ENCODE data around the gene C3orf22.

C3orf22 gene

DNA sequence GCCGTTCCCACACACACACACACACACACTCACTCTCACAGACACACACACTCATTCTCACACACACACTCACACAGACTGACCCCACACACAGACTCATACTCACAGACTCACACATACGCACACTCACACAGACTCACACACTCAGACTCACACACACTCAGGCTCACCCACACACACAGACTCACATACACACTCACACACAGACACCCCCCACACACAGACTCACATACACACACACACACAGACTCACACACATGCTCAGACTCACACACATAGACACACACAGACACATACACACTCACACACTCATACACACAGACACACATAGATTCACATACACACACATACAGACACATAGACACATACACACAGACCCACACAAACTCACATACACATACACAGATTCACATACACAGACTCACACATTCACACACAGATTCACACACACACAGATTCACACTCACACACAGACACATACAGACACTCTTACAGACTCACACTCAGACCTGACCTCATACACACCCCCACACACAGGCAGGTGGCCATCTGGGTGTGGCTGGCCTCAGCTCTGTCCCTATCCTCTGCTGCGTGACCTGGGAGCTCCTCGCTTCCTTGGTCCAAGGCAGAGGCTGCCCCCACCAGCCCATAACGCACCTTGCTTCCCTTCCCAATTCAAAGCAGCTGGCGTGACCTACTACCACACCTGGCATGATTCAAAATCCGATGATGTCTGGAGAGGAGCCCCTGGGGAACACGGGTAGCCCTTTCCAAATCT, 1.9 kb downstream of the C3orf22 start:
- DNase-seq (ENCODE audit: low read depth) = no peak

DNA sequence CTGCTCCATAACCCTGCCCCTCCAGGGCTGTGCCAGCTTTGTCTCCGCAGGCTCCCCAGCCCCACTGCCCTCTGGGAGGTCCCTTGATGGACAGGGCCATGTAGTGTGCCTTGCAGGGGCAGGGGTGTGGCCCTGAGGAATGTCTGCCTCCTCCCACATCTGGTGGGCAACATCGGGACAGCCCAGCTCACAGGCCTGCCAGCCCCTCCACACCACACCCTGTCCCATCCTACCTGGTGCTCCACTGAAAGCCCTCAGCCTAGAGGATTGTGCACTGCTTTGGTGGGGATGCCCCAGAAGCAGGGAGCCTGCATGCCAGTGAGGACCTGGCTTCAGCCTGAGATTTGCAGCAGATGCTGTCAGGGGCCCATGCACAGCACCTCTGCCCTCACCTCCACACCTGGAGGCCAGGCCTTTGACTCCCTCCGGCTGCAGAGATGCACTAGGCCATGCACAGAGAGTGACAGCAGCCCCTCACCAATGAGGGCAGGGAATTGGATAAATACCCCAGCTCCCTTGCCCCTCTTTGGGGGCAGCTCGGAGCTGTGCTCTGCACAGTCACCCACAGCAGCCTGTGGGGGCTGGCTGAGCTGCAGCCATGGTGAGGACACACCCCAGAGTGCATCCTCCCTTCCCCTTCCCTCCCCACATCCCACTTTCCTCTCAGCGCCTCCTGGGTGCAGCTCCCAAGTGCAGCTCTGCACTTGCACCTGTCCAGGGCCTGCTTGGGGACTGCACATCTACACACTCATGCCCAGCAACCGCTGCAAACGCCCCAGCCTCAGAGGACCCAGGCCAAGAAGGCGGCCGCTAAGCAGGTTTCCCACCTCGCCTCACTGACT, 2.7 kb downstream of the C3orf22 start:
- no peak for DNase-seq (ENCODE audit: low read depth)

DNA sequence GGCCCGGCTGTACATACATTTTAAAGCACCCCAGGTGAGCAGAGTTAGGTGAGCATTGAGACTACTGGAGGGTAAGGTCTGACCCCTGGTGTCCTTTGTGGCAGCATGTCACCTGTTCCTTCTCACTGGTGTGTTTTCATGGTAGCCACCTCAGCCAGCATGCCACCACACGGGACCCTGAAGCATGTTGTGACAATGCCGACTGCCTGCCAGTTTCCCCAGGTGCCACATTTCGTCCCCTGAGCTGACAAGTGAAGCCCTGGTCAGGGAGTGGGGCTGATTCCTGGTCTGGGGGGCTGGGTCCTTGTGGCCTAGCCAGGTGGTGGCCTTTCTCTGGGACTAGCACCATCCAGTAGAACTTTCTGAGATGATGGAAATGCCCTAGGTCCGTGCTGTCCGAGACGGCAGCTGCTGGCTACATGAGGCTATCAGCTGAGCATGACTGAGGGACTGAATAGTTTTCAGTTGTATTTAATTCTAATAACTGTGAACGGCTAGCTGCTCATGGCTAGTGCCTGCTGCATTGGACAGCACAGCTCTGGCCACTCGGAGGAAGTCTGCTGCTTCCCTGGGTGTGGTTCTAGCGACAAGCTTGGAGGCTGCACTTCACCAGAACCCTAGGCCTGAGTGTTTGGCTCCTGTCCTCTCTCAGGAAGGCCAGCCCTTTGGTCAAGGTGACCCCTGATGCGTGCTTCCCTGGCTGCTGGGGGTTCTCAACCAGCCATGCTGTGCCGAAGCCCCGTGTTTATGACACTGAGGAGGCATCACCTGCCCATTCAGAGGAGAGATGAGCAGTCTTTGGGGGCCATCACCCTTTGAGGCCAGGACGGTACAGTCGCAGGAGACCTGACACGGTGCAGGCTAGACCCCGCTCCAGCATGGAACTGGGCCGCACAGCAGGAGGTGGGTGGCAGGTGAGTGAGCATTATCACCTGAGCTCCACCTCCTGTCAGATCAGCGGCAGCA, 3.9 kb downstream of the C3orf22 start:
- no peak for DNase-seq (ENCODE audit: low read depth)

DNA sequence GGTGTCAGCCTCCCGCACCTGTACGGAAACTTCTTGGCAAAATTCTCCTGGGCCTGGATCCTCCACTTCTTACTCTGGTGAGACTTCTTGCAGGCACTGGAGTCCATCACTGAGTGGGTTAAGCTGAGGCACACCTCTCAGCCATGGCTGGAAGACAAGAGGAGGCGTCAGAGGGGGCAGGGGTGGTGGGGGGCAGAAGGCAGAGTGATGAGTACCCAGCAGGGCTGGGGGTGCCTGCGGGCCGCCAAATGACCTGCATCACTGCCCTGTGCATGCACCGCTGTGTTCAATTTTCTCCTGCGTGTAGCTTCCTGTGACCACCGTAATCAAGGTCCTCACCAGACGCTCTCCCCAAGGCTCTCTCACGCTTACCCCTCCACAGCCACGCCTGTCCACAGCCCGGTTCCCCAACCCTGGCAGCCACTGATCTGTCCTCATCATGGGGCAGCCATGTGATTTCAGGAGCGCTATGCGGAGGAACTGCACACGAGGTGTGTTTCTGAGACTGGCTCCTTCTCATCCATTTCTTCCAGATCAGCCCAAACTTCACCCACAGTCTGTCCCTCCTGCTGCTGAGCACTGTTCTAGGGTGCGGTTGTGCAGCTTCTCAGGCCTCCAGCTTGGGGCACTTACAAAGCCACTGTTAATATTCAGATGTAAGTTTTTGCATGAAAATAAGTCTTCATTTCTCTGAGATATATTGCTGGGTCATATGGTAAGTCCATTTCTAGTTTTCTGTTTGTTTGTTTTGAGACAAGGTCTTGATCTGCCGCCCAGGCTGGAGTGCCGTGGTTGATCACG, 5.2 kb downstream of the C3orf22 start:
- DNase-seq (ENCODE audit: low read depth) = no peak

DNA sequence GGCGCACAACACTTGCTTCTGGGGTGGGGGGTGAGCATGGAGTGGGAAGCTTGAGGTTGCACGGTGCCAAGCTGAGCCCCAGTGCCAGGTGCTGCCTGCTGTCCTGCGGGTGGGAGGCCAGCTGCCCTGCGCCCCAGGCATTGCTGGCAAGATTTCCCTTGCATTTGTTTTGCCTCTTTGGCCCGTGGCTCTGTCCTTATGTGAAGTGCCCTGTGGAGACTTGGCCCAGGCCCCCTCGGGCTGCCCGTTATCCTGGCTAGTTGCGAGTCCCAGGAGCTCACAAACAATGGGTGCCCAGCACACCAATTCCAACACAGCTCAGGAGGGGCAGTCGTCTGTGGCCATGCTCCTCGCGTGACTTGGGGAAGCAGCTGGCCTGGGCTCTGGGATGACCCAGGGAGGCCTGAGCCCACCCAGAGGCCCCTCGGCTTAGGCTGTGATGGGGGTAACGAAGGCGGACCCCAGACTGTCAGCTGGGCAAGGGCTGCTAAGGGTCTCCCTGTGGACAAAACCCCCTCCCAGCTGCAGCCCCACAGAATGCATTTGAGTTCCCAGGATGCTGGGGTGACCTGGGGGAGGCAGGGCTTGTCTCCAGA, 5.9 kb downstream of the C3orf22 start:
- DNase-seq (ENCODE audit: low read depth) = no peak

DNA sequence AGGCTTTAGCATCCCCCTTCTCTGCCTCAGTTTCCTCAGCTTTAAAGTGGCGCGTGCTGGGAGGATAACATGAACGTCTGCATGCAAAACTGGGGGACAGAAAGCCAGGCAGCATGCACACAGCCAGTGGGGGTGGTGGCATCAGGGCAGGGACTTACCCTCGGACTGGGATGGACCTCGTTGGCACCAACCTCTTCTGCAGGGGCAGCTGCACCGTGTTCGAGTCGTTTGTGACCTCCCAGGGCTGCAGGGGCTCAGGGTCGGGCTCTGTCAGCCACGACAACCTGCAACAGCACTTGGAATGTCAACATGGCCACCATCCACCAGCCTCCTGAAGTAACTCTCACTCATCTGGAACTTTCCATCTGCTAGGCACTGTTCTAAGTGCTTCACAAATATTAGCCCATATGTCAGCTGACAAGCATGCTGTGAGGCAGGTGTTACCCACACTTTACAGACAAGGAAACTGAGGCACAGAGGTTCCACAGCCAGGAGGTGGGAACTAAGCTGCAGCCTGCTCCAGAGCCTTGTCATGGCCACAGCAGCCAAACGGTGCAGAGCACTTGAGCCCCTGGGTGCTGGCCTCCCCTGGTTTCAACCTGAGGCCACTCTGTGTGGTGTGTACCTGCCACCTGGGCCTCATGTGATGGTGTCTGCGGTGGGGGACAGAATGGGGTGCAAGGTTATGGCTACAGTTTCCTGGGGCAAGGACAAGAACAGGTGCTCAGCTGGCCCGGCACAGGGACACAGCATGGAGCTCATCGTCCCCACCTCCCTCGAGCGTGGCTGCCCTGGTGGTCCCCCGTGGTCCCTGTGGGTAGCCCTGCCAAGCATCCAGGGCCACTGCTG, 6.7 kb downstream of the C3orf22 start:
- no peak for DNase-seq (ENCODE audit: low read depth)

DNA sequence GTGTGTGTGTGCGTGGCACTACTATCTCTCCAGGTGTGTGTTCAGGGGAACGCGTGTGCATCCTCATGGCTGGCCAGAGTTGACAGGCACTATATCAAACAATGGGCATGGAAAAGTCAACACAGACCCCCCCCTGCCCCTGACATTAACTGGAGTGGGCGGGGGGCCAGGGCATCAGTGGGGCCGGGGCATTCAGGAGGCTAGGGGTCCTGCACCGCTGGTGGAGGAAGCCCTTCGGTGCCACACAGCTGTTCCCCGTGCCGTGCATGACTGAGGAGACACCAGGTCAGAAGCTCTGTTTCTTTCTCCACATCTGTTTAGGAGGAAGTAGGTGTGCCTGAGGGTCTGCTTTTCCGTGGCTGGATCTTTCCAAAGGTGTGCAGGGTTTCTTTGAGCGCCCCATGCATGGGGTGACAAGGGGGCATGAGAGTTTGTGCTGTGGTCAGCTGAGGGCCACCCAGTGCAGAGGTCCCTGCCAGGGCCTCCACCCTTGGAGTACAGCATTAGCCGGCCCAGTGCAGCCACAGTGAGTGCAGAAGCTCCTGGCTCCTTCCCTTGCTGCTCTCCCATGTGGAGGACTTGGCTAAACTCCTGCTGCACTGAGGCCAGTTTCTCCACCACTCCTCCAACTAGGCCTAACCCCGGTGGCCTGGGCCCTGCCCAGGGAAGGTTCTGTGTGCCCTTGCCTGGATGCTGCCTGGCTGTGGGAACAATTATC, 7.5 kb downstream of the C3orf22 start:
- DNase-seq (ENCODE audit: low read depth) = no peak

DNA sequence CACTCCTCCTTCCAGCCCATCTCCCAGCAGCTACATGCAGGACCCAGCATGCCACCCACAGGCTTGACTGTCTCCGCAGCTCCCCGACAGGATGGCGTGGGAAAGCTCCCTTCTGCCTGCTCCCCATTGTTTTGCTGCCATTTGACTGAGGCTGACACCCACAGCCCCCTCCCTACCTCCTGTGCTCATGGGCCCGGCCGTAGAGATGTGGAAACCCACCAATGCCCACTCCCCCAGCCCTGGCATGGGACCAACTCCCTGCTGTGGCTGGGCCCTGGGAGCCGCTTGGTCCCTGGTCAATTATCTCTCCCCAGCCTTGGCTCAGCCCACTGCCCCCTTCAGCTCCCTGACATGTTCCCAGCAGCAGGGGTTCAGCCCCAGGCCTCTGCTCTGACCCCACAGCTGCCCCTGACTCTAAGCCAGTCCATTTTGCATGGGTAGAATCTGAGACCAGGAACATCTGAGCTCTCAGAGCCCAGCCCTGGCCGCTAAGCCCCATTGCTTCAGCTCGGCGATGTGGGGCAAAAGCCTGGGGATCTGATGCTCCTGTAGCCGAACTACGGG, 8.2 kb downstream of the C3orf22 start:
- no peak for DNase-seq (ENCODE audit: low read depth)

DNA sequence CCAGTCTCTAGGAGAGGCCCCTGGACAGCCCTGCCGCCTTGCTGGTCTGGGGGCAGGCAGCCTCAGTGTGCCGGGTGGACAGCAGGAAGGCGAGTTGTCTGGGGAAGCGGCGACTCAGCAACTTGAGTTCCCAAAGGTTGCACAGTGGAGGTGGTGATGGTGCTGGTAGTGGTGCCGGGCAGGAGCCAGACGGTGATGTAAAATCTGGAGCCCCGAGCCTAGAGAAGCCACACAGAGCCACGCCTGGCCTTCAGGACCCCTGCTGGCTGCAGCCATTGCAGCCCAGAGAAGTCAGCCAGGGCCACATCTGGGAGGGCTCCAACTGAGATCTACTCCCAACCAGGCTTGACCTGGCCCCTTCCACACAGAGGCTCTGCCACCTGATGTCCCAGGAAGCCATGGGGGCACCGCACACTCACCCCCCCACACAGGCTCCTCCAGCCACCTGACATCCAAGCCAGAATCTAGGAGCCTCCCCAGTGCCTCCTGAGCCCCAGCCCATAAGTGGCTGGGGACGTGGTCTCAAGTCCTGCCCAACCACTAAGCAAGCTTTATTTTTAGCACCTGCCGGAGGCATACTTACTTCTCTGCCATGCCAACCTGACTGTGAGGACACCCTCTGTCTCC, 8.8 kb downstream of the C3orf22 start:
- no peak for DNase-seq (ENCODE audit: low read depth)

DNA sequence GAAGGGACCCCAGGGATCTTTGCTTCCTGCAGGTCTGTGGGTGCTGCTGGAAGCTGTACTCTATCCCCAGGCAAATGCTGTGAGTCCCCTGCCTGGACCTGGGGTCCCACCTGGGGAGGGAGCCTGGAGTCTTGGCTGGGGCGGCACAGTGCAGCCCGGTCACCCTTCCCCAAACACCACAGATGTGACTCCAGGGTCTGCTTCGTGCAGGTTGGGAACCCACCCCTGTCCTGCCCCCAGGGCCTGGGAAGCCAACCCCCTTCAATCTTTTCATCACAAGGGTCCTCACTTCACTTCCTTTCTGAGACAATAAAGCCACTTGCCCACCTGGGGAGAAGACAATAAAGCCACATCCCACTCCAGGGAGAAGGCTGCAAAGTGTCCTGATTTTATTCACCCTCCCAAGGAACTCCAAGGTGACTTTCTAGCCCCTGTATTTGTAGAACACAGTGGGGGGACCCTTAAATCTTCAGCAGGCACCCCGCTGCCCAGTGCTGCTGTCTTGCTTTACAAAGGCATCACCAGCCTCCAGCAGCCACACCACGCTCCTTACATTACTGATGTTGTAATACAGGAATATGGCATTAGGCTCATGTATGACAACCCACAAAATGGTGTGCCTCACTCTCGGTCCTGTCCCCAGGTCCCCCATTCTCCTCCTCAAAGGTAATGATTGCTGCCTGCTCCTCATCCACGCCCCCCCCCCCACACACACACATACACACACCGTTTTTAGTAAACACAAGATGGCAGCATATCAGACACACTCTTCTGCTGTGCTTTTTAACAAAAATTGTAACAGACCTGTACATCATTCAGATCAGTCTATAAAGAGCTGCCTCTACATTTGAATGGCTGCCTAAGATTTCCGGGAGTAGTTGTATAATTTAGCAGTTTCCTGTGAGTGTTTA, 9.9 kb downstream of the C3orf22 start:
- DNase-seq (ENCODE audit: low read depth) = no peak

DNA sequence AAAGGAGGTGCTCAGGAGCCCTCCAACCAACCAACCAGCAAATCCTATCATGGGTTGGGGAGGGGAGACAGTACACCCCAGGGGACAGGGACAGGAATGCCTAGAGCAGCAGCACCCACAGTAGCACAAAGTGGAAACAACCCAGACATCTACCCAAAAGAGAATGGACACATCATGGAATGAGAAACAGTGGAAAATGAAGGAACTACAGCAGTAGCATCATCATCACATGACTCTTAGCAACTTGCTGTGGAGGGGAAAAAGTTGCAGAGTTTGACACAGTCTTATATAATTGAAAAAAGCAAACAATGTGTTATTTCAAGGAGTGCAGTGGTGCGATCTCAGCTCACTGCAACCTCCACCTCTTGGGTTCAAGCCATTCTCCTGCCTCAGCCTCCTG, 11.0 kb downstream of the C3orf22 start:
- DNase-seq (ENCODE audit: low read depth) = no peak

DNA sequence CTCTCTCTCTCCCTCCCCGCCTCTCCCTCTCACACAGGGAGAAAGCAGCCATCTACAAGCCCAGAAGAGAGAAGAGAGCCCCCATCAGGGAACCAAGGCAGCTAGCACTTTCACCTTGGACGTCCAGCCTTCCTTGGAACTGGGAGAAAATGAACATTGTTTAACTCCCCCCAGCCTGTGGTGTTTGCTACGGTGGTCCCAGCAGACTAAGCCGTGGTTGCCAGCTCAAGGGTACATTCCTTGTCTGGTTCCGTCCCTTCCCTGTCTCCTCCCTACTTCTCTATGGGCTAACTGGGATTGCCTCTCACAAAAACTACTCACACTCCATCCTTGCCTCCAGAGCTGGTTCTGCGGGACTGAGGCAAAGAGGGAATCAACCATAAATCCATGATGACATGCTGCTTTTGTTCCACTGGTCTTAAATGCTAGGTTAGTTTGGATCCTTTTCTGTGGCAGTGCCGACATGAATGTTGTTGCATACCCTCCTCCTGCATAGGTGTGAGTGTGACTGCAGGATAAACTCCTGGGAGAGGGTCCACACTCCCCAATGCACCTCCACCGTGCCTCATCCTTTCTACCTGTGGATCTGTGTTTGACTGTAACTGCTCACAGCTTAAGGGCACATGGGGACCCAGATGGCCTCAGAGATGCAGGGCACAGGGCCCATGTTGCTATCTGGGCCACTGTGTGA, 12.0 kb downstream of the C3orf22 start:
- no peak for DNase-seq (ENCODE audit: low read depth)

DNA sequence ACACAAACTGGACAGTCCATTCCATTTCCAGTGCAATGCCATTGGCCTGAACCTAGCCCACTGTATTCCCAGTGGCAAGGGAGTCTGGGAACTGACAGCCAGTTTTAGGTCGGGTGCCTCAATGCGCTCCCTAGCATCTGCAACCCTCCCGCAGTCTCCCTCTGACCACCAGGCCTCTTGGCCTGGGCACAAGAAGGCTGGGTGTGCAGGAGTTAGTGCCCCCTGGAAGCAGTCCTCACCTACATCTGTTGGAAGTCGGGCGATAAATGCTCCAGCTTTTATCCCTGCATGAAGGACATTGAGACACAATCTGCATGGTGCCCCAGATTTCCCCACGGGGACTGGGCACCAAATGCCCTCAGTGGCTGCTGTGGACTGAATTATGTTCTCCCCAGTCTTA, 12.7 kb downstream of the C3orf22 start:
- DNase-seq (ENCODE audit: low read depth) = no peak

DNA sequence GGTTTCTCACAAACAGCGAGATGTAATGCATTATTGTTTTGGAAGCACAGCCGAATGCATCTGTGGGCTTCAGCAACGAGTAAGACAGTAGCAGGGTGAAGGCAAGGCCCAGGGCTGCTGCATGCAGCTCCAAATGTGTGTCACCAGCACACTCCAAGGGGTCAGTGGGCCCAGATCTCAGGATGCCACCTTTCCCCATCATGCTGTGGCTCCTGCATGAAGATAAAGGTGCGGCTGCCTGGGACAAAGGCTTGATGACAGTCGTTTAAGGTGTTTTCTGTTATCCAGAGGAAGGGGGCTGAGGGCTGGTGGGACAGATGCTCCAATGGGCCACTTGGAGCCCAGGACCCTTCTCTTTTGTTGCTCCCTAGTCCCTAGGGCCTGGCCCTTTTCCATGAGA, 13.2 kb downstream of the C3orf22 start:
- DNase-seq (ENCODE audit: low read depth) = no peak

DNA sequence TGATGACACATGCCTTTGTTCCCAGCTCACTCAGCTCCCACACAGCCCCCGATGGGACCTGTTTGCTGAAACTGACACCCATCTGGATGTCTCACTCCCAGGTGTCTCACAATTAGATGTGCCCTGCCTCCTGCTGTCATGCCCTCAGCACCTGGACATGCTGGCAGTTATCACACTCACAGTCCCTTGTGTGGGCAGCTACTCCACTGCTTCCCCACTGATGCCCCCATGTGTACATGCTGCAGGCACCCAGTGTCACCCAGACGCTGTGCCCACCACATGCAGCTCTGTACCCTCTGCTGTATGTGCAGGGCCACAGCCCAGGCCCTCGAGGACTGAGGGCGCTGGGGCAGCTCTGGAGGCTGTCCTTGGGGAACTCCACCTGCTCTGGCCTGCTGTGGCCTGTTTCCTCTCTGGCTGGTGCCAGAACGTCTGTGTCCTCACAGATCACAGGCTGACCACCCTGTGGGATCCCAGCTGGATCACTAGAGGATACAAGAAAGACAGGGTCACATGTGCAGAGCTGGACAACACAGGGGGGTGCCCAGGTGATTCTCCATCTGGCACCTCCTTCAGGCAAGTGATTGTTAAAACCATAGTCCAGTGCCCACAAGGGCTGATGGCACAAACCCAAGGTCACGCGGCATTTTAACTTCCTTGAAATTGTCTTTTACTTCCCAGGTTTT, 14.0 kb downstream of the C3orf22 start:
- DNase-seq (ENCODE audit: low read depth) = no peak

DNA sequence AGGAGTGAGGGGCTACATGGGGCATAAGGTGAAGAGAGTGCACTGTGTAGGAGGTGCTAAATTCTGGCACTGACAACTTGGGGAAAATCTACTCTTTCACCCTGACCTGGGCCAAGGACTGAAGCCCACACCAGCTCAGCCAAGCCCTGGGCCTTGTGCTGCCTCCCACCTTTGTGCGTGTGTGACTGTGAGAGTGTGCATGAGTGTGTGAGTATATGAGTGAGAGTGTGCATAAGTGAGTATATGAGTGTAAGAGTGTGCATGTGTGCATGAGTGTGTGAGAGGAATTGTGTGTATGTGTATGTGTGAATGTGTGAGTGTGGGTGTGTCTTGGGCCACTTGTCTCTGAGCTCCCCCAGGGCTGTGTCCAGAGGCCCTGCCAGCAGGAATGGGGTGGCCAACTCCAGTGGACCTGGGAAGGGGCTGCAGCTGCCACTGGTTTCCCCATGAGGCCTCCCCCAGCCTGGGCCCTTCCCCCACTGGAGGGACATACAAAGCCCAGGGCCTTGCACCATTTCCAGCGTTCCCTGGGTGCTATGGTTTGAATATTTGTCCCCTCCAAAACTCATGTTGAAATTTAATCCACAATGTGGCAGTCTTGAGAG, 15.2 kb downstream of the C3orf22 start:
- DNase-seq (ENCODE audit: low read depth) = no peak

All from fibroblast of the conjunctiva (primary cell).